GM21786 (cell line): ENCODE data around the gene TRIM16.
"Not testable (repeated sequence)": the region's sequence is repeated elsewhere in the genome, so short reads cannot be mapped to it uniquely, and the experiment has no call there.

Source experiments
- ATAC-seq: cut with Tn5 transposase; IDR thresholded peaks from one replicate; pipeline ENCODE4 v1.9.1; 2021; ENCODE audit not compliant: unreplicated experiment

Gene TRIM16

GRCh38 chr17:15659236-15659635 lies 24.9 kb downstream of the TRIM16 start:
- ATAC-seq = no peak

- no peak for ATAC-seq
Observed at GRCh38 chr17:15658296-15658695, 25.8 kb downstream of the TRIM16 start.

- ATAC-seq = no peak
Observed at GRCh38 chr17:15657868-15658267, 26.2 kb downstream of the TRIM16 start.

- ATAC-seq = no peak
Observed at GRCh38 chr17:15654886-15655561, 29.1 kb downstream of the TRIM16 start.

- ATAC-seq = not testable (repeated sequence)
Observed at GRCh38 chr17:15654401-15654800, 29.7 kb downstream of the TRIM16 start.

GRCh38 chr17:15652960-15653359 lies 31.2 kb downstream of the TRIM16 start:
- no peak for ATAC-seq

- ATAC-seq = peak; percentile 95
Observed at GRCh38 chr17:15651583-15652110, 32.5 kb downstream of the TRIM16 start.

- ATAC-seq = no peak
Observed at GRCh38 chr17:15650741-15651582, 33.1 kb downstream of the TRIM16 start.

- ATAC-seq = no peak
Observed at GRCh38 chr17:15649861-15650421, 34.2 kb downstream of the TRIM16 start.

- no peak for ATAC-seq
Observed at GRCh38 chr17:15648386-15648785, 35.7 kb downstream of the TRIM16 start.

- ATAC-seq = not testable (repeated sequence)
Observed at GRCh38 chr17:15645942-15646312, 38.2 kb downstream of the TRIM16 start.

GRCh38 chr17:15645099-15645941 lies 38.8 kb downstream of the TRIM16 start:
- ATAC-seq = not testable (repeated sequence)

GRCh38 chr17:15642505-15643251 lies 41.4 kb downstream of the TRIM16 start:
- not testable (repeated sequence) for ATAC-seq

- ATAC-seq = not testable (repeated sequence)
Observed at GRCh38 chr17:15642014-15642413, 42.1 kb downstream of the TRIM16 start.

- ATAC-seq = not testable (repeated sequence)
Observed at GRCh38 chr17:15630930-15631453, 53.1 kb downstream of the TRIM16 start.

GRCh38 chr17:15629991-15630390 lies 54.1 kb downstream of the TRIM16 start:
- not testable (repeated sequence) for ATAC-seq

- ATAC-seq = not testable (repeated sequence)
Observed at GRCh38 chr17:15623661-15624209, 60.4 kb downstream of the TRIM16 start.

- ATAC-seq = not testable (repeated sequence)
Observed at GRCh38 chr17:15623255-15623654, 60.9 kb downstream of the TRIM16 start.

GRCh38 chr17:15622124-15622523 lies 62.0 kb downstream of the TRIM16 start:
- not testable (repeated sequence) for ATAC-seq
